Activated CD4-positive, alpha-beta T cell treated with anti-CD3 and anti-CD28 coated beads for 48 hours (primary cell): Measurements from ENCODE around the gene FHOD3.
"Not testable (repeated sequence)": the region's sequence is repeated elsewhere in the genome, so short reads cannot be mapped to it uniquely, and the experiment has no call there.

Source experiments
- DNase-seq: peaks from one replicate; pipeline ENCODE4 v3.0.0-alpha.2; 2020

Gene FHOD3

GRCh38 chr18:36454848-36455458 is 157.4 kb downstream of the FHOD3 start:
- no peak for DNase-seq

- no peak for DNase-seq
Observed at GRCh38 chr18:36455931-36456330, 158.4 kb downstream of the FHOD3 start.

- DNase-seq = no peak
Observed at GRCh38 chr18:36456622-36457021, 159.1 kb downstream of the FHOD3 start.

DNA sequence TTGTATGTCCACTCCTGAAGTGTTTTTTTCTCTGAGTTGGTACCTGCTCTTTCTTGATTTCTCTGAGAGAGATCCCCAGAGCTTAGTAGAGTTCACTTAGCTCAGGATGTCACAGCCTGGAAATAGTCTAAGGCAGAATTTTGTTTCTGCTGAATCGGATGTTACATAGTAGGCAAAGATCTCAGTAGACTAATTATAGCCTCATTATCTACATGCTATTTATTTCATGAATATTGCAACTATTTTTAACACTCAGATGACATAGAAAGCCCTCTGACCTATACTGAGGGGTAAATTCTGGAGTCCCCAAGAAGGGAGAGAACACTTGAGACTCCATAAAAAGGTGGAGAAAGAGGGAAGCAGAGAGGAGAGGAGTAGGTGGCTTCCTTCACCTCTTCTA is 160.2 kb downstream of the FHOD3 start:
- DNase-seq = no peak

DNA sequence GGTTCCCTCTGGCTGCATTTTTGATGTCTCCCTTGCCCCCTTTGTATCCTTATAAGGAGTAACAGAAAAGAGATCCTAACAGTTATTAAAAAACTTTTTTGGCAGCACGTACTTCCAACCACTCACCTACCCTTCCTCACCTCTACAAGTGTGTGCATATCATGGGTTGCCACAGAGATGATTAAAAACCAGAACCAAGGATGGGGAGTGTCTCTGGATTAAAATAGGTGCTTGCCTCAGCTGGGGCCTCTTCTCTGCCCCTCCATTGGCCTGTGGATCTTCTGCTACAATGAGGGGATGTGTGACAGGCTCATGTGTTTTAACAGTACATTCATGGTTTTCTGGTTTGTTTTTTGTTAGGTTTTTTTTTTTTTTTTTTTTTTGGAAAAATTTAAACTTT is 160.8 kb downstream of the FHOD3 start:
- DNase-seq = no peak

- DNase-seq = no peak
Observed at GRCh38 chr18:36459203-36459602, 161.7 kb downstream of the FHOD3 start.

DNA sequence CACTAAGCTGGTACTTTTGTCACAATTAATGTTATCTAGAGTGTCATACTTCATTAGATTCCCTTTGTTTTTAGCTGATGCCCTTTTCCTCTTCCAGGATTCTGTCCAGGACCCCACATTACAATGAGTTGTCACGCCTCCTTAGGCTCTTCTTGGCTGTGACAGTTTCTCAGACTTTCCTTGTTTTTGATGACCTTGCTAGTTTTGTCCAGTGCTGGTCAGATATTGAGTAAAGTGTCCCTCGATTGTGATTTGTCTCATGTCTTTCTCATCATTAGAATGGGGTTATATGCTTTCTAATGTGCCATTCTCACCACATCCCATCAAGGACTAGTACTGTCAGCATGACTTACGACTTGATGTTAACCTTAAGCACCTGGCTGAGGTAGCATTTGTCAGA is 162.3 kb downstream of the FHOD3 start:
- DNase-seq = no peak

DNA sequence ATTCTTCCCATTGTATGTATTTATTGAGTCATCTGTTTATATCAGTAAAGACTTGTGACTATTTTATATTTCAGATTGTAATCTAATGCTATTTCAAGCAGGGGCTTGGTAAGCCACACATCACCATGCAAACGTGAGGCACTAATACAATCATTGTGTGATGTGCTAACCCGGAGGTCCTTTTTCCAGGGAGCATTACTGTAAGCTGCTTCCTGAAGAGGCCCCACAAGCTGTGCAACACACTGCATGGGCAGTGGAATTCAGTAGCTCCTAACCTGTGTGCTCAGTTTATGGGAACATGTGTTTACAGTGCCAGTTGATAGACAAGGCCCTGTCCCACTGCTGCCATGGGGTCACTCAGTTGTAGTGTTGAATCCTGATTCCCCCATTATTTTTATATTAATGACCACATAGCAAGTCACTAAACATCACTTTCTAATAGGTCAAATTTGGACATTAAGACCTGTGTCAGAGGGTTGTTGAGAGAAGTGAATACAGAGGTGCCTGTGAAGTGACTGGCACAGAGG is 162.9 kb downstream of the FHOD3 start:
- no peak for DNase-seq

- DNase-seq = no peak
Observed at GRCh38 chr18:36460854-36461253, 163.3 kb downstream of the FHOD3 start.

DNA sequence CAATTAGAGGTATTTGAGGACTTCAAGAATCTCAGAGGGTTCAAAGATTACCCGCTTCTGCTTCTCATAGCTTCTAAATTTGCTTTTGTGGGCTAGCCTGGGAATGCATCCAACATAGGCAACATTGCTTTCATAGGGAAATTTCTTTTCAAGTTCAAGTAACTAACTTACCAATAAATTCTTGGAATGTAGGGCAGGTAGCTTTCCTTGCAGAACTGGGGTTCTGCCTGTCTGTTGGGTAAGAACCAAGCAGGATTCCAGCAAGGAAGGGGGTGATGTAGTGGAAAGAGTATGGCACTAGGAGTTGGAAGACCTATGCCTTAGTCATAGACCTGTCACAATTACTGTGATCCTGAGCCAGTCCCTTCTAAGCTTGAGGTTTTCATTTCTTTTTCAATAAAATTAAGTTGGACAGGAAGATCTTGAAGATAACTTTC is 164.1 kb downstream of the FHOD3 start:
- DNase-seq = no peak

- DNase-seq = not testable (repeated sequence)
Observed at GRCh38 chr18:36463516-36463915, 166.0 kb downstream of the FHOD3 start.

DNA sequence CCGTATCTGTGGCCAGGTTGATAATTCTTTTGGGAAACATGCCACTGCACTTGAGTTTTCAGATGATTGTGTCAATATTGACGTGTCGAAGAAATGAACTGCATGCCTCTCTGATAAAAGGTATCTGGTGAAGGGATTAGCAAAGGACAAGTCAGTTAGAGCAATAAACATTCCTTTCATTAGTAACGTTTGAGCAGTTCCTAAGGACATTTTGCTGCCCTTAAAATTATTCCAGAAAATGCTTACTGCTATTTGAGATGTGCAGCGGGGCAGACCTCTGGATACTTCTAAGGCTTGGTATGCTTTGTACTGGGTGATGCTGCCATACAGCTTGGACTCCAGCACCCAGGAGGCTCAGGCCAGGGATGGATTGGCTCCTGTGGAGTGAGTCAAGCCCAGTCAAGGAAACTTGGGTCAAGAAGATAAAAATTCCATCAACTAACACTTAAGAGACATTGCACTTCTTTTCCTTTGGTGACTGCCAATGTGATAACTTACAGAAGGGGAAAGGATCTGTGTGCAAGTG is 166.7 kb downstream of the FHOD3 start:
- no peak for DNase-seq

GRCh38 chr18:36465276-36465675 is 167.8 kb downstream of the FHOD3 start:
- DNase-seq = no peak

DNA sequence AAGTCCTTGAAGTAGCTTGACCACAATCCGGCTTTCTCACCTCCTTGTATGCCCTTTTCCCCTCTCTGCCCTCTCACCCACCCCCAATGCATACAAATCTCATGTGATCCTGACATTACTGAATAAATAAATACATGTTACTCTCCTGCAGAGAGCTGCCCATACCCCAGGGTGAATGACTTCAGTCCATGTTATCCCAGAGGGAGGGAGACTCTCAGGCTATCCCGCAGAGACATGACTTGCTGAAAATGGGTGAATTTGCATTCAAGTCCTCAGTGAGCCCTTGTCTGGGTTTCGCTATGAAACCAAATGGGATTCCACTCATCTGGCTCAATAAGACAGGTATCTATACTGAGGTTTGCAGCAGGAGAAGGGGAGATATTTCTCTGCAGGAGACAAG is 168.5 kb downstream of the FHOD3 start:
- DNase-seq = no peak

DNA sequence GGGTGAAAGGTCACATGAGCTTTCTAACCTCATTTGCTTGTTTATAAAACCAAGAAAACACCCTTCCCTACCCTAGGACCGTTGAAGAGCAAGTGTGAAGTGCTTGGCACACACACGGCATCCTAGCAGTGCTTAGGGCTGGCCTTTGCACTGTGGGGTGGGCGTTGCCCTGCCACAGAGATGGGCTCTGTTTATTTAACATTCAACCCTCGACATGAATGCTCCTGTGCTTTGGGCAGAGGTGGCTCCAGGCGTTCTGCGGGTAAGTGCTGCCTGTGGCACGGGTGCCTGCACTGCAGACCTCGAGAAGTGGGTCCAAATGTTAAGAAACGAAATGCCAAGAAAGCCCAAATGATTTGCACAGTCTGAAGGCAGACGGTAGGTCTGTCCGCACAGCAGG is 170.1 kb downstream of the FHOD3 start:
- no peak for DNase-seq

- DNase-seq = no peak
Observed at GRCh38 chr18:36468161-36468560, 170.6 kb downstream of the FHOD3 start.

DNA sequence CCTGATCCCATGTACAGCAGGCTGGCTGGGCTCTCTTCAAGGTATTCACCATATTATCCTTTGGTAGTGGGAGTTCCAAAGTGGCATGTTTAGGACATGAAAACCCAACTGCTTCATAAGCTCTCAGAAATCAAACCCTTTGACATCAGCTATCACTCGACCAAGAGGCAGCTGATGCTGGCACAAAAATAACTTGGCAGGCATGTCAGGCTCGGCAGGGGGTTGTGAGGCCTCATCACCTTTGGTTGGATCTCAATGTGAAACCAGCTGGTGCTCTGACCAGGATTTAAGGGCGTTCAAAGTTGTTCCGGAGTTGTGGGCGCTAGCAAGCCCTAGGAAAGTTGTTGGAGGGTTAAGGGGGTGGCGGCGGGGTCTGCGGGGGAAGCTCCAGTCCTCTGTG is 171.9 kb downstream of the FHOD3 start:
- no peak for DNase-seq

DNA sequence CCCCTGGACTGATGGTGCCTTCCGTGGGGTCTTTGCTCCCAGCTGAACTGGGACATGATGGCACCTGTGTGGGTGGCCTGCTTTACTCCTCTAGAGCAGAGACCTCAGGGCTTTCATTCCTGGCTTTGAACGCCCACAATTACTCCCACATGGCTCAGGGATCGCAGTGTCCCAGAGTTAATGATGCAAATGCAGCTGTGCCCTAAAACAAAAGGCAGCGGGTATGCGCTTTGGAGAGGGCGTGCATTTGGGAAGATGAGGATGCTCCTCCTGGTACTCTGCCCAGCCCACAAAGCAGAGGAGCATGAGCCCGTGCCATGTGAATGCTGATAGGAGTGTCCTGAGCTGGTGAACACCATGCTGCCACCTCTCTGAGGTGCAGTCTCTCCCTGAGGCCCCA is 173.4 kb downstream of the FHOD3 start:
- DNase-seq = no peak

- DNase-seq = no peak
Observed at GRCh38 chr18:36471393-36471792, 173.9 kb downstream of the FHOD3 start.

- no peak for DNase-seq
Observed at GRCh38 chr18:36476433-36476832, 178.9 kb downstream of the FHOD3 start.

GRCh38 chr18:36477776-36478175 is 180.3 kb downstream of the FHOD3 start:
- DNase-seq = no peak

DNA sequence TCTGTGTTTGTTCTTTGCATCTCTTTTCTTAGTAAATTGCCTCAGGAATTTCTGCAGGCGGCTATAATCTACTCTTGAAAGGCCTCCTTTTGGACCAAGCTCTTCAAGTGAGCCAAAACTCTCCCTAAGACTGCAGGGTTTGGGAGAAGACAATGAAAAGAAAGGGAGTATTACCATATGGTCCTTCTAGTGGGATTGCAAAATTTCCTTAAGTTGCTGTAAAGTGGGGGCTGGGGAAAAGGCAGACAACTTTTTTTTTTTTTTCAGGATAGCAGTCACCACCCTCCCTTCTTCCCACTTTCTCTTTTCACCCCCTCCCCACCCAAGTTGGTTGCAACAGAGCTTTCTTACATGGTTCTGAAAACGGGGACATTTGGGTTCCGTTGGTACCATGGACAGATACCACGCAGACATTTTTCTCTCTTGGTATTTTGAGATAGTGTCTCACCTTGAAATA is 183.7 kb downstream of the FHOD3 start:
- no peak for DNase-seq

GRCh38 chr18:36481935-36482334 is 184.4 kb downstream of the FHOD3 start:
- no peak for DNase-seq

GRCh38 chr18:36484591-36484990 is 187.1 kb downstream of the FHOD3 start:
- DNase-seq = no peak

- DNase-seq = no peak
Observed at GRCh38 chr18:36485772-36486171, 188.3 kb downstream of the FHOD3 start.
